ENCODE results near the gene MSI2.

MSI2 gene

GRCh38 chr17:57505841-57506773 is 249.8 kb downstream of the MSI2 start:
- DNase-seq (ENCODE audit: low spot score), result no peak

DNA sequence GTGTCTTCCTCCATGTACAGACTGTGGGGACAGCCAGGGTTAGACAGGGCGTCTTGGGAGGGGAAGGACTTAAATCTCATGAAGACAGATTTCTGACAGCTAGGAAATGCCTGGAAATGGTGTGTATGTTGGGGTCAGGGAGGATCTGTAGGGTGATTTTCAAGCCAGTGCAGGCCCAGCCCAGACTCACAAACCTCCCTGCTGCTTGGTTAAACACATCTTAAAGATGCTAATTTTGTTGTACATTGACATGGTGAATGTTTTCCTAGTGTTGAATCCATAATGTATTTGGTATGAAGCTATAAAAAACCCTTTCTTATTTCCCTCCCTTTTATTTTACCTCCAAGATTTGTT is 250.4 kb downstream of the MSI2 start:
- no peak for DNase-seq (ENCODE audit: low spot score)

DNA sequence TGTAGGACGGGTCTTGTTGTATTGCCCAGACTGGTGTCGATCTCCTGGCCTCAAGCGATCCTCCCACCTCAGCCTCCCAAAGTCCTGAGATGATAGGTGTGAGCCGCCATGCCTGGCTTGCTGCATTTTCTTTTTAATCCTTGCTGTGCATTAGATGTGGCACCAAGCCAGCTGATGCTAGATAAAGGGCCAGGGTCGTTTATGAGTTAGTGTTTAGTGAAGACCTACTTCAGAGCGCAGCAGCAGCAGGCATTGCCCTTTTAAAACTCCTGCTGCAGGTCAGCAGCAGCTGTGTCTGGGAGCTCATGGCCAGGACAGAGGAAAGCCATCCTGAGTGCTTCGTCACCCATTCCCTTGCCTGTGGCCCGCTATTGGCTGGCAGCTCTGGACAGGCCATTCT is 251.5 kb downstream of the MSI2 start:
- DNase-seq (ENCODE audit: low spot score), result no peak

DNA sequence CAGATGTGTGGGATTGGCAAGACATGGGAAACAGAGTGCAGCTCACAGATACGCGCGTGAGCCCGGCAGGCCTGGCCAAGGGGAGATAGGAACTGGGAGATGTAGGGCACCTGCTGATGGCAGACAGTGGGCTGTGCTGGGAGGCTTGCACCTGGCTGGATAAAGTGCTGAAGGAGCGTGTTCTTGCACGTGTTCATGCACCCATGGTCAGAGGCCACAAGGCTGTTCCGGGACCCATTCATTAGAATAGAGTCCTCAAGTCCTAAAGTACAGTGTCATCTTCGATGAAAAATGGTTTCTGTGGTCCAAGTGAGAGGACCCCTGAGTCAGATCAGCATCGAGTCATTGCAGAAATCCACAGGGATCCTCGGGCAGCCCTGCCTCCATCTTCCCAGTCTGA is 252.3 kb downstream of the MSI2 start:
- DNase-seq (ENCODE audit: low spot score), result no peak

- peak; percentile 79 for DNase-seq (ENCODE audit: low spot score)
These were observed 255.3 kb downstream of the MSI2 start for GRCh38 chr17:57511475-57512123.

DNA sequence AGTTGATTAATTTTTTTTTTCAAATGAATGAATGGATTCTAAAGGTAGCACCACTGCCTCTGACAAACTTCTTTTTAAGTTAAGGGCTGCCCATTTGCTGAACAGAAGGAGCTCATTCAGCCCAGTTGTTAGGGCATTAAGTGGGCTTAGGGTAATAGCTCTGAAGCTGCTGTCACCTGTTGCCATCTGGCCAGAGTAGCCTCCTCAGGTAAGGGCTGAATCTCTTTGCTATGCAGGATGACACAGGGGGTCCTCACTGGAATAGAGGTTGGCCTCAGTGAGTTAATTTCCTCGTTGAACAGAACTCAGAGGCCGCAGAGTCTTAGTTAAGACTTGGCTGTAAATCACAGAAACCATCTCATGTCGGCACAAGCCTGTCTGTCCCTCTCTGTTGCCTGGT is 255.9 kb downstream of the MSI2 start:
- no peak for DNase-seq (ENCODE audit: low spot score)

GRCh38 chr17:57512691-57513090 is 256.4 kb downstream of the MSI2 start:
- no peak for DNase-seq (ENCODE audit: low spot score)

DNA sequence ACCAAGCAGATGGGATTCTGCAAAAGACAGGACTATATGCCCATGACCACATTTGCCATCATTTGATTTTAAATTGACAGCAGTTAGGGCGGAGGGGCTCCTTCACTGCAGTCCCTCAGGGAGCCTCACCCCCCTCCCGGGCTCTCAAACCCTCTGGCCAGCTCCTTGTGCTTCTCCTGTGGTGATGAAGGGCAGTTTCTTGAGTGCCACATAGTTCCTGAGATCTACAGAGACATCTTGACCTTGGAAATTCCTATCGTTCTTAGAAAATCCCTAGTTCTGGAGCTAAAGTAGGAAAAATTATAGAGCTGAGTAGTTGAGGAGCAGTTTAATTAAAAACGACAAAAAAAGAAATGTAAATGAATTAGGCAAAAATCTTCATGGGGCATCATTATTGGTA is 257.2 kb downstream of the MSI2 start:
- DNase-seq (ENCODE audit: low spot score), result no peak

- DNase-seq (ENCODE audit: low spot score), result no peak
These were observed 258.3 kb downstream of the MSI2 start for GRCh38 chr17:57514614-57515013.

DNA sequence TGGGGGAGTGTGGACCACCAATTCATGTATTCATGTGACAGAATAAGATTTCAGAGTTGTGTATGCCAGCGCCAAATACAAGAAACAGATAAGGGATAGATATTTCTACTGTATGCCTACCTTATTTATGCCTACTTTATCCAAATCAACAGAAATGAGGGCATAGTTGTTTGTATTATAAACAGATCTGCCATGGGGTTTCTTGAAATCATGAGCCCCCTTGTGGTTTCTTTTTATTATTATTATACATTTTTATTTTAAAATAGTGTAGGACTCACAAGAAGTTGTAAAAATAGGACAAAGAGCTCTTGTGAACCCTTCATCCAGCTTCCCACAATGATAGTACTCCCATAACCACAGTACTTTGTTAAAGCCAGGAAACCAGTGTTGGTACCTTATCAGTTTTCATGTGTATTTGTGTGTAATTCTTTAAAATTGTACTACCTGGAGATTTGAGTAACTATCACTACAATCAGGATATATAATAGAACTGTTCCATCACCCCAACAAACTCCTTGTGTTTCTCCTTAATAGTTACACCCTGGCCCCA is 259.4 kb downstream of the MSI2 start:
- DNase-seq (ENCODE audit: low spot score), result no peak

- no peak for DNase-seq (ENCODE audit: low spot score)
These were observed 260.2 kb downstream of the MSI2 start for GRCh38 chr17:57516290-57517230.

- DNase-seq (ENCODE audit: low spot score), result no peak
These were observed 260.9 kb downstream of the MSI2 start for GRCh38 chr17:57517273-57517631.

- DNase-seq (ENCODE audit: low spot score), result peak; percentile 69
These were observed 261.5 kb downstream of the MSI2 start for GRCh38 chr17:57517632-57518456.

GRCh38 chr17:57518587-57519581 is 262.6 kb downstream of the MSI2 start:
- DNase-seq (ENCODE audit: low spot score), result peak; percentile 70

- no peak for DNase-seq (ENCODE audit: low spot score)
These were observed 263.5 kb downstream of the MSI2 start for GRCh38 chr17:57519800-57520199.

DNA sequence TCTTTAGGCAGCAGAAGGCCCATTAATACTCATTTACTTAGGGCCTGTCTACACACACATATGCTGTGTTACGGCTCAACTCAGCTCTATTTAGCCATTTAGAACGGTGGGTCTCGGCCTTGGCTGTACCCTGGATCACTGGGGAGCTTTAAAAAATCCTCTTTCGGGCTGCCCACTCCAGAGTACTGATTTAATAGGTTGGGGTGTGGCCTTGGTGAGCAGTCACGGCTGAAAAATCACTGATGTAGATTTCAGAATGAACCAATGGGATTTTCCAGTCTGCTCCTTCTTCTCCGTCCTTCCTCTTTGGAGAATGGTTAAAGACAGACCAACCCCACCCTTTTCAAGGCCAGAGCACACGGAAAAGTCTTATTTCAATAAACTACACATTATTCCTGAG is 265.3 kb downstream of the MSI2 start:
- DNase-seq (ENCODE audit: low spot score), result no peak

DNA sequence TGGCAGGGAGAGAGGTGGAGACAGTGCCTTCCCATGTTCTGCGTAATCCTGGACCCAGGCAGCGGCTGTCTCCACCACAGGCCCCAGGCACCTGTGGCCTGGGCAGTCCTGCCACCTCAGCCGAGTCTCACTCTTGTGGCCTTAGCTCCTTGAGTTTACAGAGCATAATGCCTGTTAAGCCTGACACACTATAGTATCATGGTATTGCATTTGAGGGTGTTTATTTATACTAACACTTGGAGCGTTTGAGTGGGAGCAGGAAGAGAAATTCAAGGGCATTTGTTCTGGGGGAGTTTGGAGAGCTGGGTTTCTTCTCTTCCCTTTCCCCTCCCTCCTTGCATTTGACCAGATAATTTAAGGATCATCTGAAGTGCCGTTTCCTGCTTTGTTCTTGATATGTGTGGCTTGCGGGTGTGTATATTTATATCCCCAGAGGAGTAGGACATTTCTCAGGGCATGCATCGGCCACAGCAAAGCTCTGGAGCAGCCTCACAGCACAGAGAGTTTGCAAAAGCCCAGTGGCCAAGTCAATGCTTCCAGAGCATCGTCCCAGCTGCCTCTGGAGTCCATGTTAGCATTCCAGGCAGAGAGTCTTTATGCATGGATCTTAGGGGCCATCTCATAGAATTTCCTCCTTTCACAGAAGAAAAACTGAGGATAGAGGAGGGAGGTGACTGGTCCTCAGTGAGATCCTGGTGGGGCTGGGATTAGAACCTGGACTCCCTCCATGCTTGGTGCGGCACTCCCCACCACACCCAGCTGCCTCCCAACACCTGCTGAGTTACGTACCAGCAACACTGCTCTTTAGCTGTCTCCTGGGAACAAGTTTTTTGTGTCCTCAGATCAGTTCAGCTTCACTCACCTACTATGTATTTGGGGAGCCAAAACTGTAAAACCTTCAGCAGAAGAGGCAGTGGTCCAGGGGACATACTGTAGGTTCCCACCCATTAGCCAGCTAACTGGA is 266.0 kb downstream of the MSI2 start:
- no peak for DNase-seq (ENCODE audit: low spot score)

DNA sequence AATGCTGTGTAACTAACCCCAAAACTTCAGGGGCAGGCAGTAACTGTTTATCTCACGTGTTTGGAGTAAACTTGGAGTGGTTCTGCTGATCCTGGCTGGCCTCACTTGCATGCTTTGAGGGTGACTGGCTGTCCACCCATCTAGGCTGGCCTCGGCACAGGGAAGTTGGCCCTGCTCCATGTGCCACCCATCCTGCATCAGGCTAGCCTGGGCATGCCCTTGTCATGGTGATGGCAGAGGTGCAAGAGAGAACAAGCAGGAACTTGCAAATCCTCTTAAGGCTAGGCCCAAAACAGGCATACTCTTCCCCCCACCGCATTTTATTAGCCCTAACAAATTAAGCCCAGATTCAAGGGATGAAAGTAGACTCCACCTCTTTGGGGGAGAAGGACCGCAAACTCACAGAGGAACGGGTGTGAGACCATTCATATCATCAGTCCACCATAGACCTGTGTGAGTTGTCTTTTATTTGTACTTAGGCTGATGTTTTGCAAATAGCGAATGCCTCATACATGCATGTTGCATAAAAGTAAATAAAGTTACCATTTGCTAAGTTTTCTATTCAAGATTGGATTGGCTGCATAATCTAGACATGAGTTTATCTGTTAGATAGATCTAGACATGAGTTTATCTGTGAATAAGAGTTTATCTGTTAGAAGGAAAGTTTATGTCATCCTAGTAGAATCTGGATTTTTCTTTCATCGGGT is 267.8 kb downstream of the MSI2 start:
- DNase-seq (ENCODE audit: low spot score), result no peak

All from ecto neural progenitor cell (in vitro differentiated cells).